ENCODE data around the gene VPS13A. TPM values are rescaled to one million over a fixed set of nuclear protein-coding genes. Genes with fewer than 3 reads are reported as not detected.

Gene VPS13A
- polyA plus RNA-seq, 1 donor from 2014 or later = 20.6 TPM

DNA sequence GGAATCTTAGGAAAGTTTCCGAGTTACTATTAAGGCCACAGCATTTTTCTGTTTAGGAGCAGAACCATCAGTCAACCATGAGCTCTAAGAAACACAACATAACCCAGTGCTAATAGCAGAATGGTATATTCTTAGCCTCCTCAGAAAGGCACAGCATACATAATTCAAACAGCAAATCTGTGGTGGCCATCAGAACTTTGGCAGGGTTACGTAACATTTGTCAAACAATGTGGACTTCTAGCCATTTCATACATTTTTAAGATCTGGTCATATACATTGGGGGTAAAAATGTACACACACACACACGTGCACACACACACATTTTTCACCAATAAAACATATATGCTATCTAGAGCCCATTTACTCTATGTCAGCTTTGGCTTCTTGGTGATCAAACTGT is 245.6 kb downstream of the VPS13A start:
- no peaks in the 10 kb centered on the region for H3K79me2 ChIP-seq (replicated peaks; ENCODE audit: insufficient read depth, low read length)
- no peak overlapping the region for H3K4me2 ChIP-seq (ENCODE audit: low read length)
- no peak overlapping the region for H3K27ac ChIP-seq (ENCODE audit: low read length)
- H3K4me3 ChIP-seq (ENCODE audit: low read length) = no peak overlapping the region
- no peak overlapping the region for H2AFZ ChIP-seq (ENCODE audit: low read depth, low read length)
- no peaks in the 10 kb centered on the region for H3K9me3 ChIP-seq (ENCODE audit: low read length)
- no peak for TF ChIP-seq EZH2 (IDR thresholded peaks at IDR 0.05; ENCODE audit: borderline replicate concordance, insufficient read depth, low read length, poor library complexity, severe bottlenecking)
- no peak for TF ChIP-seq RAD21 (conservative IDR thresholded peaks at IDR 0.05)
- no peak for TF ChIP-seq EP300 (conservative IDR thresholded peaks at IDR 0.05; ENCODE audit: poor library complexity, severe bottlenecking)
- no peak for TF ChIP-seq SMC3 (conservative IDR thresholded peaks at IDR 0.05; ENCODE audit: poor library complexity)
- TF ChIP-seq, protein P1, sequence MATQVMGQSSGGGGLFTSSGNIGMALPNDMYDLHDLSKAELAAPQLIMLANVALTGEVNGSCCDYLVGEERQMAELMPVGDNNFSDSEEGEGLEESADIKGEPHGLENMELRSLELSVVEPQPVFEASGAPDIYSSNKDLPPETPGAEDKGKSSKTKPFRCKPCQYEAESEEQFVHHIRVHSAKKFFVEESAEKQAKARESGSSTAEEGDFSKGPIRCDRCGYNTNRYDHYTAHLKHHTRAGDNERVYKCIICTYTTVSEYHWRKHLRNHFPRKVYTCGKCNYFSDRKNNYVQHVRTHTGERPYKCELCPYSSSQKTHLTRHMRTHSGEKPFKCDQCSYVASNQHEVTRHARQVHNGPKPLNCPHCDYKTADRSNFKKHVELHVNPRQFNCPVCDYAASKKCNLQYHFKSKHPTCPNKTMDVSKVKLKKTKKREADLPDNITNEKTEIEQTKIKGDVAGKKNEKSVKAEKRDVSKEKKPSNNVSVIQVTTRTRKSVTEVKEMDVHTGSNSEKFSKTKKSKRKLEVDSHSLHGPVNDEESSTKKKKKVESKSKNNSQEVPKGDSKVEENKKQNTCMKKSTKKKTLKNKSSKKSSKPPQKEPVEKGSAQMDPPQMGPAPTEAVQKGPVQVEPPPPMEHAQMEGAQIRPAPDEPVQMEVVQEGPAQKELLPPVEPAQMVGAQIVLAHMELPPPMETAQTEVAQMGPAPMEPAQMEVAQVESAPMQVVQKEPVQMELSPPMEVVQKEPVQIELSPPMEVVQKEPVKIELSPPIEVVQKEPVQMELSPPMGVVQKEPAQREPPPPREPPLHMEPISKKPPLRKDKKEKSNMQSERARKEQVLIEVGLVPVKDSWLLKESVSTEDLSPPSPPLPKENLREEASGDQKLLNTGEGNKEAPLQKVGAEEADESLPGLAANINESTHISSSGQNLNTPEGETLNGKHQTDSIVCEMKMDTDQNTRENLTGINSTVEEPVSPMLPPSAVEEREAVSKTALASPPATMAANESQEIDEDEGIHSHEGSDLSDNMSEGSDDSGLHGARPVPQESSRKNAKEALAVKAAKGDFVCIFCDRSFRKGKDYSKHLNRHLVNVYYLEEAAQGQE (IDR thresholded peaks at IDR 0.05; ENCODE audit: borderline replicate concordance) = no peak
- no peak for TF ChIP-seq MXI1 (conservative IDR thresholded peaks at IDR 0.05; ENCODE audit: poor library complexity, severe bottlenecking)
- TF ChIP-seq POLR2AphosphoS5 (IDR thresholded peaks at IDR 0.05) = no peak
- TF ChIP-seq, protein P2, sequence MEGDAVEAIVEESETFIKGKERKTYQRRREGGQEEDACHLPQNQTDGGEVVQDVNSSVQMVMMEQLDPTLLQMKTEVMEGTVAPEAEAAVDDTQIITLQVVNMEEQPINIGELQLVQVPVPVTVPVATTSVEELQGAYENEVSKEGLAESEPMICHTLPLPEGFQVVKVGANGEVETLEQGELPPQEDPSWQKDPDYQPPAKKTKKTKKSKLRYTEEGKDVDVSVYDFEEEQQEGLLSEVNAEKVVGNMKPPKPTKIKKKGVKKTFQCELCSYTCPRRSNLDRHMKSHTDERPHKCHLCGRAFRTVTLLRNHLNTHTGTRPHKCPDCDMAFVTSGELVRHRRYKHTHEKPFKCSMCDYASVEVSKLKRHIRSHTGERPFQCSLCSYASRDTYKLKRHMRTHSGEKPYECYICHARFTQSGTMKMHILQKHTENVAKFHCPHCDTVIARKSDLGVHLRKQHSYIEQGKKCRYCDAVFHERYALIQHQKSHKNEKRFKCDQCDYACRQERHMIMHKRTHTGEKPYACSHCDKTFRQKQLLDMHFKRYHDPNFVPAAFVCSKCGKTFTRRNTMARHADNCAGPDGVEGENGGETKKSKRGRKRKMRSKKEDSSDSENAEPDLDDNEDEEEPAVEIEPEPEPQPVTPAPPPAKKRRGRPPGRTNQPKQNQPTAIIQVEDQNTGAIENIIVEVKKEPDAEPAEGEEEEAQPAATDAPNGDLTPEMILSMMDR (IDR thresholded peaks at IDR 0.05; ENCODE audit: poor library complexity, severe bottlenecking) = no peak
- no peak for TF ChIP-seq TAF1 (IDR thresholded peaks at IDR 0.05; ENCODE audit: low read depth)
- H3K27me3 ChIP-seq (ENCODE audit: insufficient read depth, low read depth, low read length) = no peaks in the 10 kb centered on the region
- H3K36me3 ChIP-seq (ENCODE audit: insufficient read depth, low read length) = no peaks in the 10 kb centered on the region
- H3F3A ChIP-seq (ENCODE audit: insufficient read depth, low read length, poor library complexity, severe bottlenecking) = no peaks in the 10 kb centered on the region
- H3K9ac ChIP-seq (ENCODE audit: low read length) = no peak overlapping the region
- no peaks in the 10 kb centered on the region for H4K20me1 ChIP-seq (ENCODE audit: insufficient read depth)
- no peaks in the 10 kb centered on the region for H3K9me2 ChIP-seq (ENCODE audit: insufficient read depth, low read length)

DNA sequence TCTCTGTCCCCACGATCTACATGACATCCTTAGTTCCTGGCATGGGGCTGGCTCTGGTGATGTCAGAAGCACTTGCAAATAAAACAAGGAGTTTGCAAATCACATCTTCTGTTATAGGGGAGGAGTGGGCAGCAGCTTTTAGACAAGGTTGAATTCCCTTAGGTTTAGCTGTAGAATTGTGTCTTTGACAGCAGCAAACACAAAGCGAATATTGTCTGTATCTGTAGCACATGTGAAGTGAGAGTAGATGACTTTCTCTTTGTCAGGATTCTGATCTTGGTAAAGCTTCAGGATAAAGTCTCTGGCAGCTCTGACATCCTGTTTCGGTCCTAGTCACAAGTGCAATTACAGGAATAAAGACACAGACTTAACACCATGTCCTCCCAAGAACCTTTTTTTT is 246.5 kb downstream of the VPS13A start:
- H3K27me3 ChIP-seq (ENCODE audit: insufficient read depth, low read depth, low read length) = no peaks in the 10 kb centered on the region
- no peaks in the 10 kb centered on the region for H3K79me2 ChIP-seq (replicated peaks; ENCODE audit: insufficient read depth, low read length)
- no peak for TF ChIP-seq RAD21 (conservative IDR thresholded peaks at IDR 0.05)
- TF ChIP-seq POLR2AphosphoS5 (IDR thresholded peaks at IDR 0.05) = no peak
- TF ChIP-seq EP300 (conservative IDR thresholded peaks at IDR 0.05; ENCODE audit: poor library complexity, severe bottlenecking) = no peak
- no peak for TF ChIP-seq EZH2 (IDR thresholded peaks at IDR 0.05; ENCODE audit: borderline replicate concordance, insufficient read depth, low read length, poor library complexity, severe bottlenecking)
- TF ChIP-seq, protein P2 (IDR thresholded peaks at IDR 0.05; ENCODE audit: poor library complexity, severe bottlenecking) = no peak
- no peak for TF ChIP-seq MXI1 (conservative IDR thresholded peaks at IDR 0.05; ENCODE audit: poor library complexity, severe bottlenecking)
- TF ChIP-seq TAF1 (IDR thresholded peaks at IDR 0.05; ENCODE audit: low read depth) = no peak
- TF ChIP-seq, protein P1 (IDR thresholded peaks at IDR 0.05; ENCODE audit: borderline replicate concordance) = no peak
- TF ChIP-seq SMC3 (conservative IDR thresholded peaks at IDR 0.05; ENCODE audit: poor library complexity) = no peak
- no peaks in the 10 kb centered on the region for H3K9me2 ChIP-seq (ENCODE audit: insufficient read depth, low read length)
- H4K20me1 ChIP-seq (ENCODE audit: insufficient read depth) = no peaks in the 10 kb centered on the region
- no peaks in the 10 kb centered on the region for H3F3A ChIP-seq (ENCODE audit: insufficient read depth, low read length, poor library complexity, severe bottlenecking)
- no peaks in the 10 kb centered on the region for H3K9me3 ChIP-seq (ENCODE audit: low read length)
- H3K4me2 ChIP-seq (ENCODE audit: low read length) = no peak overlapping the region
- no peak overlapping the region for H3K9ac ChIP-seq (ENCODE audit: low read length)
- H3K36me3 ChIP-seq (ENCODE audit: insufficient read depth, low read length) = no peaks in the 10 kb centered on the region
- H2AFZ ChIP-seq (ENCODE audit: low read depth, low read length) = no peak overlapping the region
- no peak overlapping the region for H3K4me3 ChIP-seq (ENCODE audit: low read length)
- no peak overlapping the region for H3K27ac ChIP-seq (ENCODE audit: low read length)

Measured in neural cell (in vitro differentiated cells).